ENCODE data around the gene SRBD1.

- no peak for TF ChIP-seq CTCF (conservative IDR thresholded peaks at IDR 0.05; ENCODE audit: low read depth in 2 of 2)
- TF ChIP-seq EZH2phosphoT487 (IDR thresholded peaks at IDR 0.05; ENCODE audit: unreplicated experiment): no peak
- TF ChIP-seq EZH2 (IDR thresholded peaks at IDR 0.05; ENCODE audit: low read depth, unreplicated experiment): no peak
Observed at GRCh38 chr2:45406621-45407020, 204.4 kb downstream of the SRBD1 start.
